Measurements from ENCODE around the gene IL22RA2.

DNA sequence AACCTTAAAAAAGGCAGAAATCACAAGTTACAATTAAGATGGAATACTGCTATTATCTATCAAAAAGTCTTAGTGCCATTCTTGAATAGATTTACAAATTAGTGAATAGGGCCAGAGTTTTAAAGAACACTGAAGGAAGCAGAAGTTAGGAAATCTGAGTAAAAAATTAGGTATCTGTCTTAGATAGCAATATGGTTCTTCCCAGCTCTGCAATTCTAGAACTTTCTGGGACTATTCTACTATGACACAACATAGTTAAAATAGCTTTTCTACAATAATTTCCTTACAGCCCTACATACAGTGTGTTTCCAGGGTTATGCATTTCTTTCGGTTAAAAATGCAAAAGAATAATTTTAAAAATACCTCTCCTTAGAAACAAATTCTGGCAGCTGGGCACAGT lies 27.6 kb upstream of the IL22RA2 start:
- no peak for TF ChIP-seq EZH2 (IDR thresholded peaks at IDR 0.05)
- TF ChIP-seq POLR2AphosphoS5 (IDR thresholded peaks at IDR 0.05; ENCODE audit: borderline replicate concordance, low read depth, low read length), result no peak
- no peak for TF ChIP-seq FOXP2 (optimal IDR thresholded peaks at IDR 0.05; ENCODE audit: control extremely low read depth, extremely low read length, insufficient read depth)

Data from SK-N-MC (cell line).